ENCODE data around the gene DKK2.

The DKK2 gene

GRCh38 chr4:106907216-106907615, 128.9 kb downstream of the DKK2 start:
- DNase-seq: no peak

GRCh38 chr4:106906728-106907127, 129.4 kb downstream of the DKK2 start:
- no peak for DNase-seq

- no peak for DNase-seq
These were observed 137.4 kb downstream of the DKK2 start for GRCh38 chr4:106898621-106899230.

- no peak for DNase-seq
These were observed 142.2 kb downstream of the DKK2 start for GRCh38 chr4:106893903-106894302.

- no peak for DNase-seq
These were observed 142.7 kb downstream of the DKK2 start for GRCh38 chr4:106893395-106893881.

GRCh38 chr4:106892786-106893185, 143.3 kb downstream of the DKK2 start:
- DNase-seq: no peak

GRCh38 chr4:106875340-106875739, 160.8 kb downstream of the DKK2 start:
- no peak for DNase-seq
